Frontal cortex (tissue), 1 donor: ENCODE results near the gene ID1. TPM values are rescaled to one million over a fixed set of nuclear protein-coding genes. Genes with fewer than 3 reads are reported as not detected.

Experiments
- small RNA-seq: library from RNA; depleted of rRNA; stranded (forward); fragments of <200 nt; gene quantifications from one replicate; pipeline ENCODE3, GENCODE V24; 2014
- total RNA-seq: library from RNA; depleted of rRNA; stranded (reverse); fragments of >200 nt; gene quantifications from one replicate; pipeline ENCODE4 v1.2.3, GENCODE V29; 2014

The ID1 gene
- total RNA-seq, 1 donor from 2014 or later = 46.1 TPM

Small RNAs within 50 kb of the gene (small RNA-seq; reads per million reads assigned to genes)
- not detected for gene MIR3193

Other genes starting within 250 kb of the ID1 start
- gene DEFB118, start 236.7 kb upstream of the ID1 start, total RNA-seq = not detected
- gene DEFB119, start 214.7 kb upstream of the ID1 start, total RNA-seq = not detected
- gene DEFB121, start 199.1 kb upstream of the ID1 start, total RNA-seq = not detected
- gene DEFB123, start 164.7 kb upstream of the ID1 start, total RNA-seq = not detected
- not detected for gene DEFB124, start 130.2 kb upstream of the ID1 start, total RNA-seq
- gene REM1, start 130.0 kb upstream of the ID1 start, total RNA-seq = not detected
- gene HM13, start 90.8 kb upstream of the ID1 start, total RNA-seq = 26.1 TPM
- 1.2 TPM for gene COX4I2, start 32.6 kb downstream of the ID1 start, total RNA-seq
- 32.6 TPM for gene BCL2L1, start 117.6 kb downstream of the ID1 start, total RNA-seq
- gene TPX2, start 134.0 kb downstream of the ID1 start, total RNA-seq = 5.7 TPM
- gene MYLK2, start 214.1 kb downstream of the ID1 start, total RNA-seq = 0.82 TPM
- gene FOXS1, start 240.3 kb downstream of the ID1 start, total RNA-seq = 0.82 TPM